AG09309 (cell line): Measurements from ENCODE around the gene C18orf63.

Source experiments
- DNase-seq: peaks from one replicate; pipeline ENCODE4 v3.0.0-alpha.2; 2010; ENCODE audit warnings: low read depth
- H3K4me3 ChIP-seq: 2 replicates; pipeline ENCODE4 v1.5.1; 2011; ENCODE audit warnings: mild to moderate bottlenecking, low read depth, low read length, moderate library complexity; ENCODE audit not compliant: control insufficient read depth
- CTCF ChIP-seq: IDR thresholded peaks from 2 replicates; pipeline ENCODE4 v1.5.1; 2011; ENCODE audit warnings: mild to moderate bottlenecking, low read depth, low read length, inconsistent platforms; ENCODE audit not compliant: insufficient read depth, control insufficient read depth; ENCODE audit errors: missing control alignments

The C18orf63 gene

DNA sequence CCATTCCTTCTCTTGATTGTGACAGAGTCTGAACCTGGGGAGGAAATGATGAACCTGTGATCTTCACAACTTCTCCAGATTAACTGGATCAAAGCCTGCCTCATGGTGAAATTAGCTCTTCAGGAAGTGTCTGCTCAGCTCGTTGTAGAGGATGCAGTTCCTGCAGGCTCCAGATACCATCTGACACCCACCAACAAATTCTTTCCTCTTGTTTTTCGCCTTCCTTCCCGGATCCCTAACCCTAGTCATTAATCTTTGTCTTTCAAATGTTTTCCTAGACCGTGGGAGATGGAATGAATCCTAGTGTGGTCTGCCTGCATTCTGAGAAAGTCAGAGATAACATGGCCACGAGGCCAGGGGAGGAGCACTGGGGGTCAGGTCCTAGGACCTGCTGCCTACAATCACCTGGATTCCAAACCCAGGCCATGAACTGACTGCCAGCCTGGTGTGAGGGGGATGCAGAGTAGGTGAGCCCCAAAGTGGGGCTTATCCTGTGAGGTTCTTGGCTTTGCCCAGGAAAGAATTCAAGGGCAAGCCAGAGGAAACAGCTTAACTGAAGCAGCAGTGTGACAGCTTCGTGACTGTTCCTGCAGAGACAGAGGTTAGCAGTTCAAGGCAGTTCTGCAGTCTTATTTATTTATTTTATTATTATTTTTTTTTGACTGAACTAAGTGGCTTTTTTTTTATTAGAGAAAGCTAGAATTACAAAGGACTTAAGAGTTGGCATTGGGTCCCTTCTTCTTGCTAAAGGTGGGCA, 73.7 kb downstream of the C18orf63 start:
- H3K4me3 ChIP-seq: no peak overlapping the region
- TF ChIP-seq CTCF: no peak
- no peak for DNase-seq

GRCh38 chr18:74389991-74390390, 74.4 kb downstream of the C18orf63 start:
- no peak for DNase-seq
- H3K4me3 ChIP-seq: no peak overlapping the region
- no peak for TF ChIP-seq CTCF

GRCh38 chr18:74390900-74391299, 75.3 kb downstream of the C18orf63 start:
- TF ChIP-seq CTCF: no peak
- no peak overlapping the region for H3K4me3 ChIP-seq
- no peak for DNase-seq

DNA sequence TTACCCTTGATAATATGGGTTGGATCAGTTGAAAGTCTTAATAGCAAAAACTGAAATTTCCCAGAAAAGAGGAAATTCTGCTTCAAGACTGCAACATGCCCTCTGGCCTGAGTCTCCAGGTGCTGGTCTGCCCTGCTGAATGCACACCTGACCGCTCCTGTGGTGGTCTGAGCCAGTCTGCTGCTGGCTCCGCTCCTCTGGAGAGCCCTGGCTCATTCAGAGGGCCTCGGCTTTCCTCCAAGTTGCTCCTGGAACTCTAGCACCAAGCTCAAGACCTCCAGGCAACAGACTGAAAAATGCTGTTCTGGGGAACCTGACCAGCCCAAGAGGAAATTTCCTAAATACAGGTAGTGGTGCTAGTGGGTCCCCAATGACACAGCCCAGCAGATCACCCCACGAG, 76.7 kb downstream of the C18orf63 start:
- H3K4me3 ChIP-seq: no peak overlapping the region
- TF ChIP-seq CTCF: no peak
- DNase-seq: no peak

GRCh38 chr18:74395006-74395405, 79.4 kb downstream of the C18orf63 start:
- TF ChIP-seq CTCF: no peak
- no peak overlapping the region for H3K4me3 ChIP-seq
- no peak for DNase-seq

- no peak for TF ChIP-seq CTCF
These were observed 80.1 kb downstream of the C18orf63 start for GRCh38 chr18:74395648-74396154.

More at GRCh38 chr18:74395648-74396154, 80.1 kb downstream of the C18orf63 start:
- H3K4me3 ChIP-seq: no peak overlapping the region
- no peak for DNase-seq
